Naive thymus-derived CD8-positive, alpha-beta T cell (primary cell): ENCODE results near the gene CROCC. TPM values are rescaled to one million over a fixed set of nuclear protein-coding genes. Genes with fewer than 3 reads are reported as not detected.
A peak's percentile ranks its signal among the peaks of the same experiment; 100 is the strongest.
"Not testable (repeated sequence)": the region's sequence is repeated elsewhere in the genome, so short reads cannot be mapped to it uniquely, and the experiment has no call there.

Experiments
- ATAC-seq, 2 donors: fragments of 150-1000 bp; cut with Tn5 transposase in 1 of 2; sonication (Bioruptor Pico), chemical (Tn5 transposase) in 1 of 2; 1 replicate in 1 of 2; 2 replicates in 1 of 2; pipeline ENCODE4 v1.10.0; 2021; ENCODE audit warnings: mild to moderate bottlenecking in 2 of 2, moderate library complexity in 2 of 2
- POLR2A ChIA-PET: fragments of 350-600 bp; sonication (Branson Sonifier 250); formaldehyde crosslinking; loops from one replicate; lab custom pipeline; 2021; ENCODE audit warnings: antibody characterized with exemption; lab: Charles Lee
- DNase-seq, 10 donors: peaks; one replicate each; pipeline versions ENCODE4 v3.0.0 to v3.0.0-alpha.2; 2020 to 2022
- H3K27ac Mint-ChIP-seq, 10 donors: one replicate each; pipeline ENCODE4 v1.8.0; 2020 to 2022; ENCODE audit warnings: mild to moderate bottlenecking in 10 of 10, mixed read lengths in 10 of 10, moderate library complexity in 4 of 10, inconsistent platforms in 1 of 10
- H3K27me3 Mint-ChIP-seq, 5 donors: one replicate each; pipeline ENCODE4 v1.8.0; 2021 to 2022; ENCODE audit warnings: mixed read lengths in 5 of 5
- H3K36me3 Mint-ChIP-seq, 3 donors: one replicate each; pipeline ENCODE4 v1.8.0; 2020 to 2022; ENCODE audit warnings: mixed read lengths in 3 of 3, mild to moderate bottlenecking in 2 of 3, inconsistent platforms in 1 of 3
- H3K4me1 Mint-ChIP-seq, 4 donors: one replicate each; pipeline ENCODE4 v1.8.0; 2021 to 2022; ENCODE audit warnings: mixed read lengths in 4 of 4
- H3K4me3 Mint-ChIP-seq, 10 donors: one replicate each; pipeline ENCODE4 v1.8.0; 2020 to 2022; ENCODE audit warnings: mild to moderate bottlenecking in 10 of 10, mixed read lengths in 10 of 10, moderate library complexity in 6 of 10, inconsistent platforms in 1 of 10
- H3K9me3 Mint-ChIP-seq, 9 donors: one replicate each; pipeline ENCODE4 v1.8.0; 2020 to 2022; ENCODE audit warnings: mixed read lengths in 9 of 9, mild to moderate bottlenecking in 3 of 9, inconsistent platforms in 1 of 9, moderate library complexity in 1 of 9
- polyA plus RNA-seq, 3 donors: library from polyadenylated mRNA; unstranded; fragments of 300-500 nt; fragmentation: Illumina TruSeq; gene quantifications; one replicate each; pipeline ENCODE4 v1.2.3, GENCODE V29; 2021
- total RNA-seq, 8 experiments: library from RNA in 2 of 8; stranded (reverse) in 2 of 8; gene quantifications; one replicate each; pipeline ENCODE4 v1.2.3 and lab custom pipeline; 2021 to 2026

CROCC gene
- total and polyA plus RNA-seq, 5 experiments from 2014 or later = 1.2 to 124 (median 5.4) TPM

GRCh38 chr1:16912742-16913141 lies 9.0 kb upstream of the CROCC start:
- Mint-ChIP-seq H3K4me1 (peaks cover 12 to 54% (median 45%) of the 10 kb centered on the region in 4 donors), H3K27ac (peak overlapping the region in 6 of 10 donors; percentile 65 to 92 (median 84)), H3K4me3 (peak overlapping the region; percentile 77 to 94 (median 84))
- H3K9me3 Mint-ChIP-seq, ATAC-seq, H3K36me3 Mint-ChIP-seq, DNase-seq, H3K27me3 Mint-ChIP-seq: not testable (repeated sequence)
- POLR2A ChIA-PET = interaction anchor here (3.9 kb wide), 1 partner anchor 8 kb away, joined by 55 read pairs; no protein-coding TSS in a partner anchor

- POLR2A ChIA-PET = interaction anchor here (3.9 kb wide), 1 partner anchor 9 kb away, joined by 55 read pairs; no protein-coding TSS in a partner anchor
- Mint-ChIP-seq H3K36me3 (no peaks in the 10 kb centered on the region), H3K4me3 (peak overlapping the region; percentile 77 to 94 (median 84)), H3K9me3 (no peaks in the 10 kb centered on the region), H3K27ac (peak overlapping the region in 9 of 10 donors; percentile 68 to 95 (median 90)), H3K4me1 (peaks cover 12 to 54% (median 45%) of the 10 kb centered on the region in 4 donors), H3K27me3 (no peaks in the 10 kb centered on the region)
- ATAC-seq (no peak), DNase-seq (no peak)
Measured at GRCh38 chr1:16913181-16913832, 8.4 kb upstream of the CROCC start.

- Mint-ChIP-seq H3K27me3 (no peaks in the 10 kb centered on the region), H3K36me3 (no peaks in the 10 kb centered on the region), H3K4me1 (peaks cover 11 to 54% (median 44%) of the 10 kb centered on the region in 4 donors), H3K27ac (peak overlapping the region; percentile 68 to 95 (median 91)), H3K4me3 (peak overlapping the region; percentile 82 to 94 (median 90)), H3K9me3 (no peaks in the 10 kb centered on the region)
- ATAC-seq (peak; percentile 94 to 95), DNase-seq (peak; percentile 85 to 98 (median 93))
- POLR2A ChIA-PET = interaction anchor here (0.8 to 3.9 kb wide), 6 partner anchors 10 to 473 kb away, joined by 3 to 55 read pairs (median 3); partner anchors contain the start of genes NECAP2, RNU1-1 and RNU1-2
Measured at GRCh38 chr1:16913833-16914662, 7.7 kb upstream of the CROCC start.

GRCh38 chr1:16914928-16915626 lies 6.7 kb upstream of the CROCC start:
- H3K36me3 Mint-ChIP-seq, H3K9me3 Mint-ChIP-seq, ATAC-seq, DNase-seq, H3K27me3 Mint-ChIP-seq: not testable (repeated sequence)
- Mint-ChIP-seq H3K4me1 (peaks cover 12 to 48% (median 43%) of the 10 kb centered on the region in 4 donors), H3K27ac (peak overlapping the region; percentile 63 to 94 (median 86)), H3K4me3 (peak overlapping the region; percentile 82 to 94 (median 90))
- POLR2A ChIA-PET = interaction anchor here (0.6 to 3.9 kb wide), 9 partner anchors 11 to 1230 kb away, joined by 3 to 55 read pairs (median 3); partner anchors contain the start of genes NECAP2, RNU1-1 and RNU1-2

- Mint-ChIP-seq H3K4me3 (peak overlapping the region; percentile 82 to 94 (median 90)), H3K27ac (peak overlapping the region; percentile 63 to 94 (median 88)), H3K9me3 (no peaks in the 10 kb centered on the region), H3K27me3 (no peaks in the 10 kb centered on the region), H3K4me1 (peaks cover 12 to 47% (median 44%) of the 10 kb centered on the region in 4 donors), H3K36me3 (no peaks in the 10 kb centered on the region)
- POLR2A ChIA-PET = interaction anchor here (0.6 to 3.9 kb wide), 7 partner anchors 11 to 1230 kb away, joined by 3 to 55 read pairs (median 3); partner anchors contain the start of gene RNU1-2
- DNase-seq (no peak), ATAC-seq (no peak)
Measured at GRCh38 chr1:16915627-16915973, 6.1 kb upstream of the CROCC start.

DNA sequence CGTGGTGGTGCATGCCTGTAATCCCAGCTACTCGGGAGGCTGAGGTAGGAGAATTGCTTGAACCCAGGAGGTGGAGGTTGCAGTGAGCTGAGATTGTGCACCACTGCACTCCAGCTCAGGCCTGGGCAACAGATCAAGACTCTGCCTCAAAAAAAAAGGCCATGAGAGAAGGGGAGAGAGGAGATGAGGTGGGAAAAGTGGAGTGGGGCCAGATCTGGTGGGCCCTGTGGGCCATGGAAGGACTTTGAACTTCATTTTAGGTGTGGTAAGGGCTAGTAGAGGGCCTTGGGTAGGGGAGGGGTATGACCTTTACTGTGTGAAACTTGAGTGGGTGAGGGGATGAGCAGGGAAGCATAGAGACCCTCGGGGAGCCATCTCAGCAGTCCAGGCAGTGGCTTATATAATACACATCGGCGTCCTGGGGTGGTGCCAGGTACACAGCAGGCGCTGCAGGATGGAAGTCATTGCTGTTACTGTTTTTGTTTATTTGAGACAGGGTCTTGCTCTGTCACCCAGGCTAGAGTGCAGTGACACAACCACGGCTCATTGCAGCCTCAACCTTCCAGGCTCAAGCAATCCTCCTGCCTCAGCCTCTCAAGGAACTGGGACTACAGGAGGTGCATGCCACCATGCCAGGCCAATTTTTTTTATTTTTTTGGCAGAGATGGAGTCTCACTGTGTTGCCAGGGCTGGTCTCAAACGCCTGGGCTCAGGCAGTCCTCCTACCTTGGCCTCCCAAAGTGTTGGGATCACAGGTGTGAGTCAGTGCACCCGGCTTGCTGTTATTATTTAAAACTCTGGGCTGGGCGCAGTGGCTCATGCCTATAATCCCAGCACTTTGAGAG lies 5.5 kb upstream of the CROCC start:
- Mint-ChIP-seq H3K4me1 (peaks cover 12 to 53% (median 48%) of the 10 kb centered on the region in 4 donors), H3K4me3 (peak overlapping the region in 7 of 10 donors; percentile 2 to 70 (median 42)), H3K27ac (peak overlapping the region in 9 of 10 donors; percentile 44 to 92 (median 72))
- ATAC-seq, H3K27me3 Mint-ChIP-seq, DNase-seq, H3K36me3 Mint-ChIP-seq, H3K9me3 Mint-ChIP-seq: not testable (repeated sequence)
- POLR2A ChIA-PET = interaction anchor here (0.6 to 3.9 kb wide), 7 partner anchors 12 to 1231 kb away, joined by 3 to 55 read pairs (median 3); partner anchors contain the start of gene RNU1-2

DNA sequence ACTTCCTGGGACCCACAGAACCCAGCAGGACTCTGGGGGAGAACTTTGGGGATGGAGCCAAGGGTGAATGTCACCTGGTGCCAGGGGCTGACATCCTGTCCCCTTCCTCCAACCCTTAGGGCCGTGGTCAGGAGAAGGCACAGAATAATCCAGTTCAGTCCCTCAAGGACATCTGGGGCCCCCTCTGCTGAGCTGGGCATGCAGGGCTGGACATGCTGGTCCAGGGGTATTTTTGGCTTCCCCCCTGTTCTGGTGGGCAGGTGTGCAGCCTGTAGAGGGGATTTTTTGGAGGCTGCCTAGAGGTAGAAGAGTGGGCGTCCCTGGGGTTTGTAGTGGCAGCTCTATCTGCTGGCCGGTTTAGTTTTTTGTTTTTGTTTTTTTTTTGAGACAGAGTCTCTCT lies 3.4 kb upstream of the CROCC start:
- H3K4me3 Mint-ChIP-seq = no peak overlapping the region
- H3K4me1 Mint-ChIP-seq = peaks cover 17 to 60% (median 48%) of the 10 kb centered on the region in 4 donors
- peak overlapping the region in 5 of 10 donors; percentile 20 to 51 (median 46) for H3K27ac Mint-ChIP-seq
- POLR2A ChIA-PET = no interaction called here
- H3K36me3 Mint-ChIP-seq = no peaks in the 10 kb centered on the region
- ATAC-seq = no peak
- no peaks in the 10 kb centered on the region for H3K9me3 Mint-ChIP-seq
- no peak for DNase-seq
- no peaks in the 10 kb centered on the region for H3K27me3 Mint-ChIP-seq

- H3K36me3 Mint-ChIP-seq, ATAC-seq, H3K27me3 Mint-ChIP-seq, POLR2A ChIA-PET, H3K9me3 Mint-ChIP-seq, H3K4me3 Mint-ChIP-seq, DNase-seq: not testable (repeated sequence)
- peak overlapping the region in 4 of 10 donors; percentile 8 to 57 (median 47) for H3K27ac Mint-ChIP-seq
- H3K4me1 Mint-ChIP-seq = peaks cover 17 to 59% (median 48%) of the 10 kb centered on the region in 4 donors
Measured at GRCh38 chr1:16918936-16919665, 2.6 kb upstream of the CROCC start.

- ATAC-seq (no peak), DNase-seq (no peak)
- POLR2A ChIA-PET = interaction anchor here (0.6 to 3.5 kb wide), 3 partner anchors 11 to 429 kb away, joined by 3 to 29 read pairs (median 6); no protein-coding TSS in a partner anchor
- Mint-ChIP-seq H3K4me3 (peak overlapping the region in 7 of 10 donors; percentile 4 to 81 (median 69)), H3K4me1 (peaks cover 19 to 53% (median 42%) of the 10 kb centered on the region in 4 donors), H3K27me3 (no peaks in the 10 kb centered on the region), H3K9me3 (no peaks in the 10 kb centered on the region), H3K36me3 (no peaks in the 10 kb centered on the region), H3K27ac (peak overlapping the region in 3 of 10 donors; percentile 13 to 74 (median 25))
Measured at GRCh38 chr1:16920951-16921350, 780 bp upstream of the CROCC start.

DNA sequence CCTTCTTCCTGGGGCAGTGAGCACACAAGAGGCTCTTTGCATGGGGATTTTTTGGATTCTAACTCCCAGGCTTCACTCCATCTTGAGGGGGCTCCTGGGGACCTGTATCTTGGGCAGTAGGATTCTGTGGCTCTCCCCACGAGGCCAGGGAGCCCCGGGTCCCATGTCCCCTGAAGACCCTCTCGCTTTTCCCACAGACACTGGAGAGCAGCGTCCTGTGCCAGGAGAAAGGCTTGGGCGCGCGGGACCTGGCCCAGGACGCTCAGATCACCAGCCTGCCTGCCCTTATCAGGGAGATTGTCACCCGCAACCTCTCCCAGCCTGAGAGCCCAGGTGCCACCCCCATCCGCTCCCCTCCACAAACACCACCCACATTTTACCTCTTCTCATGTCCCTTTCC lies 735 bp downstream of the CROCC start:
- Mint-ChIP-seq H3K4me1 (peaks cover 21 to 62% (median 45%) of the 10 kb centered on the region in 4 donors), H3K27ac (peak overlapping the region in 3 of 10 donors; percentile 18 to 81 (median 25)), H3K4me3 (peak overlapping the region in 5 of 10 donors; percentile 10 to 84 (median 80)), H3K9me3 (no peaks in the 10 kb centered on the region), H3K27me3 (no peaks in the 10 kb centered on the region), H3K36me3 (no peaks in the 10 kb centered on the region)
- ATAC-seq (no peak), DNase-seq (no peak)
- POLR2A ChIA-PET = interaction anchor here (1.6 to 3.5 kb wide), 2 partner anchors 9 to 18 kb away, joined by 4 to 29 read pairs; no protein-coding TSS in a partner anchor
